SK-N-SH treated with all-trans-retinoic acid at 6 μM for 48 hours (cell line): ENCODE data around the gene TTLL8.

Source experiments
- ATAC-seq: fragments of 200-7000 bp; cut with Tn5 transposase; 3 replicates; pipeline ENCODE4 v1.9.1; 2020; ENCODE audit warnings: mild to moderate bottlenecking, moderate library complexity
- ARNTL ChIP-seq: fragments of 450-650 bp; formaldehyde crosslinking; IDR thresholded peaks from 2 replicates; pipeline ENCODE4 v1.5.0; 2020; ENCODE audit warnings: low read depth, mild to moderate bottlenecking, moderate library complexity, borderline replicate concordance
- BACH2 ChIP-seq: fragments of 250-450 bp; sonication (Bioruptor Pico); IDR thresholded peaks from 2 replicates; pipeline ENCODE4 v1.9.0; 2021; ENCODE audit warnings: mild to moderate bottlenecking, borderline replicate concordance
- CSDC2 ChIP-seq: fragments of 250-450 bp; sonication (Bioruptor Pico); IDR thresholded peaks from 2 replicates; pipeline ENCODE4 v1.5.0; 2020; ENCODE audit warnings: mild to moderate bottlenecking, moderate library complexity
- ESRRG ChIP-seq: fragments of 250-450 bp; sonication (Bioruptor Pico); IDR thresholded peaks from 2 replicates; pipeline ENCODE4 v1.6.1; 2021; ENCODE audit warnings: mild to moderate bottlenecking
- GLIS3 ChIP-seq: fragments of 250-450 bp; sonication (Bioruptor Pico); IDR thresholded peaks from 2 replicates; pipeline ENCODE4 v1.5.0; 2020; ENCODE audit warnings: mild to moderate bottlenecking, moderate library complexity
- ISL1 ChIP-seq: fragments of 250-450 bp; sonication (Bioruptor Pico); IDR thresholded peaks from 2 replicates; pipeline ENCODE4 v2.1.2; 2022; ENCODE audit warnings: mild to moderate bottlenecking, moderate library complexity
- OSR1 ChIP-seq: fragments of 250-450 bp; sonication (Bioruptor Pico); IDR thresholded peaks from 2 replicates; pipeline ENCODE4 v1.8.0; 2022; ENCODE audit warnings: moderate library complexity, mild to moderate bottlenecking, inconsistent platforms
- PPARA ChIP-seq: fragments of 250-450 bp; sonication (Bioruptor Pico); IDR thresholded peaks from 2 replicates; pipeline ENCODE4 v1.5.0; 2020; ENCODE audit warnings: mild to moderate bottlenecking, borderline replicate concordance
- RARB ChIP-seq: fragments of 250-450 bp; sonication (Bioruptor Pico); IDR thresholded peaks from 2 replicates; pipeline ENCODE4 v1.8.0; 2021; ENCODE audit warnings: mild to moderate bottlenecking, moderate library complexity
- TCF4 ChIP-seq: fragments of 250-450 bp; sonication (Bioruptor Pico); IDR thresholded peaks from 2 replicates; pipeline ENCODE4 v1.8.0; 2021; ENCODE audit warnings: mild to moderate bottlenecking, moderate library complexity, borderline replicate concordance
- ZC3H10 ChIP-seq: fragments of 250-450 bp; sonication (Bioruptor Pico); IDR thresholded peaks from 2 replicates; pipeline ENCODE4 v1.5.1; 2021; ENCODE audit warnings: mild to moderate bottlenecking, moderate library complexity
- ZFP3 ChIP-seq: fragments of 250-450 bp; sonication (Bioruptor Pico); IDR thresholded peaks from 2 replicates; pipeline ENCODE4 v1.5.0; 2020; ENCODE audit warnings: mild to moderate bottlenecking, moderate library complexity
- ZNF565 ChIP-seq: fragments of 450-650 bp; formaldehyde crosslinking; conservative IDR thresholded peaks from 2 replicates; pipeline ENCODE4 v1.5.0; 2020; ENCODE audit warnings: low read depth, mild to moderate bottlenecking, moderate library complexity
- ZNF70 ChIP-seq: fragments of 450-650 bp; formaldehyde crosslinking; IDR thresholded peaks from 2 replicates; pipeline ENCODE4 v1.5.0; 2020; ENCODE audit warnings: mild to moderate bottlenecking, moderate library complexity
- ZNF8 ChIP-seq: fragments of 450-650 bp; formaldehyde crosslinking; IDR thresholded peaks from 2 replicates; pipeline ENCODE4 v1.5.0; 2020; ENCODE audit warnings: mild to moderate bottlenecking, moderate library complexity
- TF ChIP-seq, protein P1 (sequence below): fragments of 250-450 bp; sonication (Bioruptor Pico); IDR thresholded peaks from 2 replicates; pipeline ENCODE4 v1.8.0; 2021; ENCODE audit warnings: low read depth, mild to moderate bottlenecking, moderate library complexity, borderline replicate concordance
- TF ChIP-seq, protein P2 (sequence below): fragments of 250-450 bp; sonication (Bioruptor Pico); IDR thresholded peaks from 2 replicates; pipeline ENCODE4 v1.5.1; 2021; ENCODE audit warnings: mild to moderate bottlenecking, moderate library complexity
- TF ChIP-seq, protein P3 (sequence below): fragments of 250-450 bp; sonication (Bioruptor Pico); IDR thresholded peaks from 2 replicates; pipeline ENCODE4 v1.8.0; 2020; ENCODE audit warnings: mild to moderate bottlenecking, moderate library complexity, borderline replicate concordance
- TF ChIP-seq, protein P4 (sequence below): fragments of 250-450 bp; sonication (Bioruptor Pico); IDR thresholded peaks from 2 replicates; pipeline ENCODE4 v1.5.0; 2020; ENCODE audit warnings: mild to moderate bottlenecking, moderate library complexity

The TTLL8 gene

DNA sequence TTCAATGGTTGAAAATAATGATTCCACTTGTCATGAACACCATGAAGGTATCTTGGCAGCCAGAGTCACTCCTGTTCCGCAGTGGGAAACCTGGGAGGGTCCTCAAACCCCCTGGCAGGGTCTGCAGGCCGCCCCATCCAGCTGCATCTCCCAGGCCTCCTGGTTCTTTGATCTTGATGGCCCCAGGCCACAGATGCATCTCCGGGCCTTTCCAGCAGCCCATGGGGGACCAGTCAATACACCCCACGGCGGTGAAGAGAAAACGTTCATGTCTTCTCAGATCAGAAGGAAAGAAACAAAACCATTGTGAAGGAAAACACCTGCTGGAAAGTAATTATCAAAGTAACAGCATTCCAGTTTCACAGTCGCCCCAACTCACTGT lies 1.8 kb upstream of the TTLL8 start (continued):
- TF ChIP-seq, protein P1, sequence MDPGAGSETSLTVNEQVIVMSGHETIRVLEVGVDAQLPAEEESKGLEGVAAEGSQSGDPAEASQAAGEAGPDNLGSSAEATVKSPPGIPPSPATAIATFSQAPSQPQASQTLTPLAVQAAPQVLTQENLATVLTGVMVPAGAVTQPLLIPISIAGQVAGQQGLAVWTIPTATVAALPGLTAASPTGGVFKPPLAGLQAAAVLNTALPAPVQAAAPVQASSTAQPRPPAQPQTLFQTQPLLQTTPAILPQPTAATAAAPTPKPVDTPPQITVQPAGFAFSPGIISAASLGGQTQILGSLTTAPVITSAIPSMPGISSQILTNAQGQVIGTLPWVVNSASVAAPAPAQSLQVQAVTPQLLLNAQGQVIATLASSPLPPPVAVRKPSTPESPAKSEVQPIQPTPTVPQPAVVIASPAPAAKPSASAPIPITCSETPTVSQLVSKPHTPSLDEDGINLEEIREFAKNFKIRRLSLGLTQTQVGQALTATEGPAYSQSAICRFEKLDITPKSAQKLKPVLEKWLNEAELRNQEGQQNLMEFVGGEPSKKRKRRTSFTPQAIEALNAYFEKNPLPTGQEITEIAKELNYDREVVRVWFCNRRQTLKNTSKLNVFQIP (CRISPR knock-in tag) = no peak
- TF ChIP-seq CSDC2 = no peak
- TF ChIP-seq ZC3H10 (CRISPR knock-in tag) = no peak
- TF ChIP-seq ESRRG = no peak
- TF ChIP-seq GLIS3 (CRISPR knock-in tag) = no peak
- TF ChIP-seq ARNTL (CRISPR knock-in tag) = no peak
- no peak for TF ChIP-seq OSR1 (CRISPR knock-in tag)
- TF ChIP-seq, all 23 proteins: peak for 0

DNA sequence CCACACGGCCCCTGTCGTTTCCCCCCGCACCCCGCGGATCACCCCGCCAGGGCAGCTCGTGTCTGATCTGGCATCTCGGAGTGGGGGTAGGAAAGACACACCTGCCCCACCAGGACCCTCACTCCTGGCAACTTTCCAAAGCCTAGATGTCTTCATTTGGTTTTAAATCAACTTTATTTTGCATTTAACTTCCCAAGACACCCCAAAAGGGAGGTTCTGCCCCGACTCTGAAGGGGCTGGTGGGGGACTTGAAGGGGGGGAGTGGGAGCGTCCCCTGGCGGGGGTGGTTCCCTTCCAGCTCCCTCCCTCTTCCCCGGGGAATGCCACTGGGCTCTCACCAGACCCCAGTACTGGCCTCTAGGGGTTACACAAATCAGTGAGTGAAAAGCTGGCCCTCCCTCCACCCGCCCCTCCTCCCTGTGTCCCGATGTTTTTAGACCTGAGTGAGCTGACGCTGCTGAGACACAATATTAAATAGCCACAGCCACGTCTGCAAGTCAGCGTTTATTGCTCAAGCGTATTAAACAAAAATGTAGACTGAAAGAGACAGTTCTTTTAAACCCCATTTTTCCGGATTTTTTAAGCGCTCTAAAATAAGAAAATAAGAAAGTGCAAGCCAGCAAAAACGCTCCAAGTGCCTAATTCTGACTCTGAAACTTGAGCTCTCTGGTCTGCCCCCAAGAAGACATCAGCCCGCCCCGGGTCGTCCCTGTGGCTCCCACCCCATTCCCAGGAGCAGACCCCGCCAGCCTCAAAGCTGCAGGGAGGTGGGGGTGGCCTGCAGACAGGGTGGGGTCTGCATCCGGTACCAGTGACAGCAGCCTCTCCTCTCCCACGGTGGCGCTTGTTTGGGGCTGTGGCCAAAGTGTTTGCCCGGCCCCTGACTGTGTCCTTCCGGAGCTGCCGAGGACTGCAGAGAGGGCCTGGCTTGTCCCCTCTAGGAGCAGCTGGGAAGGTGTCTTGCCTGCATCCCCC lies 1.1 kb upstream of the TTLL8 start:
- peak; percentile 31; the same call in 2 of the 3 replicates for ATAC-seq
- TF ChIP-seq, protein P2, sequence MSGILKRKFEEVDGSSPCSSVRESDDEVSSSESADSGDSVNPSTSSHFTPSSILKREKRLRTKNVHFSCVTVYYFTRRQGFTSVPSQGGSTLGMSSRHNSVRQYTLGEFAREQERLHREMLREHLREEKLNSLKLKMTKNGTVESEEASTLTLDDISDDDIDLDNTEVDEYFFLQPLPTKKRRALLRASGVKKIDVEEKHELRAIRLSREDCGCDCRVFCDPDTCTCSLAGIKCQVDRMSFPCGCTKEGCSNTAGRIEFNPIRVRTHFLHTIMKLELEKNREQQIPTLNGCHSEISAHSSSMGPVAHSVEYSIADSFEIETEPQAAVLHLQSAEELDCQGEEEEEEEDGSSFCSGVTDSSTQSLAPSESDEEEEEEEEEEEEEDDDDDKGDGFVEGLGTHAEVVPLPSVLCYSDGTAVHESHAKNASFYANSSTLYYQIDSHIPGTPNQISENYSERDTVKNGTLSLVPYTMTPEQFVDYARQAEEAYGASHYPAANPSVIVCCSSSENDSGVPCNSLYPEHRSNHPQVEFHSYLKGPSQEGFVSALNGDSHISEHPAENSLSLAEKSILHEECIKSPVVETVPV = no peak
- TF ChIP-seq ISL1 (CRISPR knock-in tag) = no peak
- TF ChIP-seq RARB (CRISPR knock-in tag) = no peak
- no peak for TF ChIP-seq ZNF70 (CRISPR knock-in tag)
- TF ChIP-seq BACH2 (CRISPR knock-in tag) = no peak
- no peak for TF ChIP-seq ARNTL (CRISPR knock-in tag)
- TF ChIP-seq ZNF565 (CRISPR knock-in tag) = no peak
- TF ChIP-seq GLIS3 (CRISPR knock-in tag) = no peak
- no peak for TF ChIP-seq CSDC2
- TF ChIP-seq TCF4 (CRISPR knock-in tag) = no peak

DNA sequence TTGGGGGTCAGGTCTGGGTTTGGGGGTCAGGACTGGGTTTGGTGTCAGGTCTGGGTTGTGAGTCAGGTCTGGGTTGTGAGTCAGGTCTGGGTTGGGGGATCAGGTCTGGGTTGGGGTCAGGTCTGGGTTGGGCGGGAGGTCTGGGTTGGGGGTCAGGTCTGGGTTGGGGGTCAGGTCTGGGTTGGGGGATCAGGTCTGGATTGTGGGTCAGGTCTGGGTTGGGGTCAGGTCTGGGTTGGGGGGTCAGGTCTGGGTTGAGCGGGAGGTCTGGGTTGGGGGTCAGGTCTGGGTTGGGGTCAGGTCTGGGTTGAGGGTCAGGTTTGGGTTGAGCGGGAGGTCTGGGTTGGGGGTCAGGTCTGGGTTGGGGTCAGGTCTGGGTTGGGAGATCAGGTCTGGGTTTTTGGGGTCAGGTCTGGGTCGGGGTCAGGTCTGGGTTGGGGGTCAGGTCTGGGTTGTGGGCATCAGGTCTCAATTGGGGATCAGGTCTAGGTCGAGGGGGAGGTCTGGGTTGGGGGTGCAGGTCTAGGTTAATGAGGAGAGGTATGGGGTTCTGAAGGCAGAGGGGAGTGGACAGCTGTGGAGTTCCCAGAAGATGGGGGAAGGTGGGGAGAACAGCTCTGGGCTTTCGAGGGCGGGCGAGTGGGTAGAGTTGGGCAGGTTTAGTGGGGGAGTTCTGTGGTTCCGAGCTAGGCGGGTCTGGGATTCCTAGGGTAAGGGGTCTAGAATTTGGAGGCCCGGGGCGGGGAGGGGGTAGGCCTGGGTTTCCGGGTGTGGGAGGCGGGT lies 629 bp downstream of the TTLL8 start:
- TF ChIP-seq ZNF8 (CRISPR knock-in tag) (no peak), TCF4 (CRISPR knock-in tag) (no peak), ARNTL (CRISPR knock-in tag) (no peak), GLIS3 (CRISPR knock-in tag) (no peak), ZNF70 (CRISPR knock-in tag) (no peak), ZFP3 (no peak), CSDC2 (no peak), BACH2 (CRISPR knock-in tag) (no peak), ZC3H10 (CRISPR knock-in tag) (no peak), OSR1 (CRISPR knock-in tag) (no peak), PPARA (CRISPR knock-in tag) (no peak), ISL1 (CRISPR knock-in tag) (no peak)
- TF ChIP-seq, protein P3, sequence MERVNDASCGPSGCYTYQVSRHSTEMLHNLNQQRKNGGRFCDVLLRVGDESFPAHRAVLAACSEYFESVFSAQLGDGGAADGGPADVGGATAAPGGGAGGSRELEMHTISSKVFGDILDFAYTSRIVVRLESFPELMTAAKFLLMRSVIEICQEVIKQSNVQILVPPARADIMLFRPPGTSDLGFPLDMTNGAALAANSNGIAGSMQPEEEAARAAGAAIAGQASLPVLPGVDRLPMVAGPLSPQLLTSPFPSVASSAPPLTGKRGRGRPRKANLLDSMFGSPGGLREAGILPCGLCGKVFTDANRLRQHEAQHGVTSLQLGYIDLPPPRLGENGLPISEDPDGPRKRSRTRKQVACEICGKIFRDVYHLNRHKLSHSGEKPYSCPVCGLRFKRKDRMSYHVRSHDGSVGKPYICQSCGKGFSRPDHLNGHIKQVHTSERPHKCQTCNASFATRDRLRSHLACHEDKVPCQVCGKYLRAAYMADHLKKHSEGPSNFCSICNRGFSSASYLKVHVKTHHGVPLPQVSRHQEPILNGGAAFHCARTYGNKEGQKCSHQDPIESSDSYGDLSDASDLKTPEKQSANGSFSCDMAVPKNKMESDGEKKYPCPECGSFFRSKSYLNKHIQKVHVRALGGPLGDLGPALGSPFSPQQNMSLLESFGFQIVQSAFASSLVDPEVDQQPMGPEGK = no peak
- ATAC-seq = no peak

DNA sequence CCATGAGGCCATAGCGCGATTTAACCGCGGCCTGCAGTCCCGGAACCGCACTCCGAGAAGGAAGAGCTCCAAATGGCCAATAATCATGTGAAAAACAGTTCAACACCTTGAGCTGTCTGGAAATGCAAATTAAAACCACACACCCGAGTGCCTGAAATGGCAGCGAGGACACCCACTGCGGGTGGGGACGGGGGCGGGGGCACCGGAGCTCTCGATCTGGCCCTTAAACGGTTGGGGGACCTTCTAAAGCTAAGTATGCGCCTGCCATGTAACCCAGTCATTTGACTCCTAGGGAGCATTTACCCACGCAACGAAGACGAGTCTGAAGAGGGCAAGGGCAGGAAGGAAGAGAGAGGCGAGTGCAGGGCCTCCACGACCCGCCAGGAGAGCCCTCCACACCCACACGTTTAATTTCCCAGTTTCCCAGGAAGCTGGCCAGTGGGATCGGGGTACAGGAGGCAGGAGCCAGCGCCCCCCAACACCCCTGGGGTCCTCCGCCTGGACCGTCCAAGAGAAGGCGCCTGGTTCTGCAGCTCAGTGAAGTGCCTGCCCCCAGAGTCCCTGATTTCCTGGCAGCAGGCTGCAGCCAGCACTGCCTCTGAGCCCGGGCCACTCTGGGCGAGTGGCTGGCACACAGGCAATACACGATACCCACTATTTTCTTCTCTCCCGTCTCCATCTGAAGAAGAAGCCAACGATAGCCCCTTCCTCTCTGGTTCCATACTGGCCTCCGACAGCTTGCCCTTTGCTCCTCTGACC lies 1.7 kb downstream of the TTLL8 start:
- no peak for ATAC-seq
- no peak for TF ChIP-seq ZNF70 (CRISPR knock-in tag)
- TF ChIP-seq OSR1 (CRISPR knock-in tag) = no peak
- no peak for TF ChIP-seq ZFP3
- no peak for TF ChIP-seq PPARA (CRISPR knock-in tag)
- TF ChIP-seq BACH2 (CRISPR knock-in tag) = no peak
- no peak for TF ChIP-seq TCF4 (CRISPR knock-in tag)
- no peak for TF ChIP-seq ARNTL (CRISPR knock-in tag)
- no peak for TF ChIP-seq ZC3H10 (CRISPR knock-in tag)
- no peak for TF ChIP-seq CSDC2
- TF ChIP-seq, protein P1 (CRISPR knock-in tag) = no peak
- TF ChIP-seq, protein P2 = no peak
- TF ChIP-seq, protein P4, sequence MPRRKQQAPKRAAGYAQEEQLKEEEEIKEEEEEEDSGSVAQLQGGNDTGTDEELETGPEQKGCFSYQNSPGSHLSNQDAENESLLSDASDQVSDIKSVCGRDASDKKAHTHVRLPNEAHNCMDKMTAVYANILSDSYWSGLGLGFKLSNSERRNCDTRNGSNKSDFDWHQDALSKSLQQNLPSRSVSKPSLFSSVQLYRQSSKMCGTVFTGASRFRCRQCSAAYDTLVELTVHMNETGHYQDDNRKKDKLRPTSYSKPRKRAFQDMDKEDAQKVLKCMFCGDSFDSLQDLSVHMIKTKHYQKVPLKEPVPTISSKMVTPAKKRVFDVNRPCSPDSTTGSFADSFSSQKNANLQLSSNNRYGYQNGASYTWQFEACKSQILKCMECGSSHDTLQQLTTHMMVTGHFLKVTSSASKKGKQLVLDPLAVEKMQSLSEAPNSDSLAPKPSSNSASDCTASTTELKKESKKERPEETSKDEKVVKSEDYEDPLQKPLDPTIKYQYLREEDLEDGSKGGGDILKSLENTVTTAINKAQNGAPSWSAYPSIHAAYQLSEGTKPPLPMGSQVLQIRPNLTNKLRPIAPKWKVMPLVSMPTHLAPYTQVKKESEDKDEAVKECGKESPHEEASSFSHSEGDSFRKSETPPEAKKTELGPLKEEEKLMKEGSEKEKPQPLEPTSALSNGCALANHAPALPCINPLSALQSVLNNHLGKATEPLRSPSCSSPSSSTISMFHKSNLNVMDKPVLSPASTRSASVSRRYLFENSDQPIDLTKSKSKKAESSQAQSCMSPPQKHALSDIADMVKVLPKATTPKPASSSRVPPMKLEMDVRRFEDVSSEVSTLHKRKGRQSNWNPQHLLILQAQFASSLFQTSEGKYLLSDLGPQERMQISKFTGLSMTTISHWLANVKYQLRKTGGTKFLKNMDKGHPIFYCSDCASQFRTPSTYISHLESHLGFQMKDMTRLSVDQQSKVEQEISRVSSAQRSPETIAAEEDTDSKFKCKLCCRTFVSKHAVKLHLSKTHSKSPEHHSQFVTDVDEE (CRISPR knock-in tag) = no peak
